Esophagus muscularis mucosa (tissue), 4 donors: Measurements from ENCODE around the gene MRPL38.

Experiments
- EP300 ChIP-seq: sonication (generic); formaldehyde crosslinking; IDR thresholded peaks from one replicate; pipeline ENCODE4 v1.6.1; 2017; ENCODE audit warnings: antibody characterized with exemption
- POLR2A ChIP-seq: fragments of 450-650 bp; IDR thresholded peaks from one replicate; pipeline ENCODE4 v1.6.1; 2017; ENCODE audit warnings: antibody characterized with exemption, moderate library complexity, mild to moderate bottlenecking, low read depth
- POLR2AphosphoS5 ChIP-seq, 2 donors: sonication (generic); formaldehyde crosslinking; IDR thresholded peaks; one replicate each; pipeline ENCODE4 v1.6.1; 2017; ENCODE audit warnings: antibody characterized with exemption in 2 of 2
- TF ChIP-seq, protein P1 (sequence below), 3 experiments: fragments of 200-600 bp in 2 of 3; fragments of 450-650 bp in 1 of 3; sonication (generic) in 2 of 3; IDR thresholded peaks; one replicate each; pipeline ENCODE4 v1.5.1; 2017 to 2019; ENCODE audit warnings: antibody characterized with exemption in 3 of 3, mild to moderate bottlenecking in 2 of 3, moderate library complexity in 1 of 3

DNA sequence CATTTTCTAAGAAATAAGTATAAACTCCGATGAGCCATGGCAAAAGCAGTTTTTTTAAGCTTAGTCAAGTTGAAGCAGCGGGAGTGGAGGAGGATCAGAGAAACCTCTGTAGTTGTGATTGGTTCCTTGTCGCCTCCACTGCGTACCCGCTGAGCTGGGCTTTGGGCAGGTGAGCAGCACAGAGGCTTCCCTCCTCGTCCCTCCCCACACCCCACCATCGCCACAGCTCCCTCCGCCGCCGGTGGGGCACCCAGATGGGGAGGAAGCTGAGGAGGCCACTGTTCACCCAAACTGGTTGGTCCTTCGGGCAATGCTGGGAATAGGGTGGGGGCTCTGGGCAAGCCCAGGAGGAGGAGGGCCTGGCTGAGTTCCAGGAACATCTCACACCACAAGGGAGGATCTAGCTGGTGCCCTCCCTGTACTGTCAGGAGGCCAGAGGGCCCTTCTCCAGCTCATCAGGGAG lies 5.2 kb upstream of the MRPL38 start:
- no peak for TF ChIP-seq POLR2A
- TF ChIP-seq, protein P1, sequence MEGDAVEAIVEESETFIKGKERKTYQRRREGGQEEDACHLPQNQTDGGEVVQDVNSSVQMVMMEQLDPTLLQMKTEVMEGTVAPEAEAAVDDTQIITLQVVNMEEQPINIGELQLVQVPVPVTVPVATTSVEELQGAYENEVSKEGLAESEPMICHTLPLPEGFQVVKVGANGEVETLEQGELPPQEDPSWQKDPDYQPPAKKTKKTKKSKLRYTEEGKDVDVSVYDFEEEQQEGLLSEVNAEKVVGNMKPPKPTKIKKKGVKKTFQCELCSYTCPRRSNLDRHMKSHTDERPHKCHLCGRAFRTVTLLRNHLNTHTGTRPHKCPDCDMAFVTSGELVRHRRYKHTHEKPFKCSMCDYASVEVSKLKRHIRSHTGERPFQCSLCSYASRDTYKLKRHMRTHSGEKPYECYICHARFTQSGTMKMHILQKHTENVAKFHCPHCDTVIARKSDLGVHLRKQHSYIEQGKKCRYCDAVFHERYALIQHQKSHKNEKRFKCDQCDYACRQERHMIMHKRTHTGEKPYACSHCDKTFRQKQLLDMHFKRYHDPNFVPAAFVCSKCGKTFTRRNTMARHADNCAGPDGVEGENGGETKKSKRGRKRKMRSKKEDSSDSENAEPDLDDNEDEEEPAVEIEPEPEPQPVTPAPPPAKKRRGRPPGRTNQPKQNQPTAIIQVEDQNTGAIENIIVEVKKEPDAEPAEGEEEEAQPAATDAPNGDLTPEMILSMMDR (IDR thresholded peaks at IDR 0.05): no peak
- TF ChIP-seq POLR2AphosphoS5 (IDR thresholded peaks at IDR 0.05): no peak
- TF ChIP-seq EP300: no peak
